Activated CD4-positive, alpha-beta T cell treated with anti-CD3 and anti-CD28 coated beads for 4 hours (primary cell): ENCODE results near the gene IWS1.
"Not testable (repeated sequence)": the region's sequence is repeated elsewhere in the genome, so short reads cannot be mapped to it uniquely, and the experiment has no call there.

ENCODE experiments used
- DNase-seq, 2 donors: peaks; one replicate each; pipeline ENCODE4 v3.0.0-alpha.2; 2020

The IWS1 gene

DNA sequence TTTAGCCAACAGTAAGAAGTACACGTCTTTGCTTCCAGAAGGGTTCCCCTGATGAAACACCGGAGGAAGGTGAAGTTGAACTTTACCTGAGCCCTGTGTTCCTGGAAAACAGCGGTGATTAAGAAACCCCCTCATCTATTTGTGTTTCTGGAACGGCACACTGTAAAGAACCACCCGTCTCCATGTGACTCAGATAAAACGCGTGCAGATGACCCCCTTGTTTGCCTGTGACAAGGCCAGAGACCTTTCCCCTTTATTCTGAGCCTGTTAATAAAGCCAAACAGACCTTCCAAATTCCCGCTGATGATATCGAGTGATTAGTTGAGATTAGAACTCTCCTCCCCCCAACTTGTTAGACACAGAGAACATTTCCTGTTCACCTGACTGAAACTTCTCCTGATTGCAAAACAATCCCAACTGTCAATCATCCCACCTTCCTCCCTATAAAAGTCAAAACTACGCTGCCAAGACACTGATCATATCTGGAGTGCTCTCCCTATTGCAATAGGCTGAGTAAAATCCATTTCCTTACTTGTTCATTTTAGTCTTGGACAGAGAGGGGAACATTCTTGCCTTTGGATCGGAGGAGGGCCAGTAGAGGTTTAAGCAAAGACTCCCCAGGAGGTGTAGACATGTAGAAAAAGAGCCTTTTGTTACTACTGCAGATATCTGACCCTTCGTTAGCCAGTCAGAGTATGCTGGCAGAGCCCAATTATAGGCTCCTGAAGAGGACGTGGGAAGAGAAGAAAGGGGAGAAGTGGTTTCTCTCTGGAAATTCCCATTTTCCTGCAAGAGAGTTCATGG is 914 bp upstream of the IWS1 start:
- no peak for DNase-seq

DNA sequence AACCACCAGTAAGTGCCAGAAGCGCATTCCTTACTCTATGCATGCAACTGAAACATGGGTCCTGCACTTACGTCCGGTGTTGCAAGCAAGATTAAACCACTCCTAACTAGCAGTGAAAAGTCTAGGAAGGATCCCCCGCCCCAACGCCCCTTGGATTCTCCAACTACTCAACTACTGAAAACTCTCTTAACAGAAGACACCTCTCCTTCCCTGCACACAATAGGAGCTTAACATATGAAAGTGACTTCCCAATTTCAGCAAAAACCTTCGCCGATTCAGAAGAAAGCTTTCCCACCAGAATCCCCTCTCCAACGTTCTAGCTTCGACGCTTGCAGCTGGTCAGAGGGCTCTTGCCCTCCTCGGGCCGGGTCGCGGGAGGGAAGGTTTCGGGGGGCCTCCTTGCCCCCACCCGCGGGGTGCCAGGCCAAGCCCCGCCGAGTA is 578 bp downstream of the IWS1 start:
- DNase-seq, result no peak

DNA sequence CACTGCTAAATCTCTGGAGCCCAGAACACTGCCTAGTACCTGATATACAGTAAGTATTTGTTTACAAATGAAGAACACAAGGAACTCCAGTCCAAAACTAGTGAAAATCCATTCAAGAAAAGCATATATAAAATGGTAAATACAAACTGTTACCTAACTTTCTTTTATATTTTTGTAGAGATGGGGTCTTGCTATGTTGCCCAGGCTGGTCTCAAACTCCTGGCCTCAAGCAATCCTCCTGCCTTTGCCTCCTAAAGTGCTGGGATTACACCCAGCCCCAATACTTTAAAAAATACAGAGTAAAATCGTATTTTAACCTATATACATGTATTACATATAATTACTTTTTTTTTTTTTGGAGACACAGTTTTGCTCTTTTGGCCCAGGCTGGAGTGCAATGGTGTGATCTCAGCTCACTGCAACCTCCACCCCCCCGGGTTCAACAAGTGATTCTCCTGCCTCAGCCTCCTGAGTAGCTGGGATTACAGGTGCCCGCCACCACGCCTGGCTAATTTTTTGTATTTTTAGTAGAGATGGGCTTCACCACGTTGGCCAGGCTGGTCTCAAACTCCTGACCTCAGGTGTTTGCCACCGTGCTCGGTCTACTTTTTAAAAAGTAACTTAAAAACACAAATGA is 2.0 kb downstream of the IWS1 start:
- not testable (repeated sequence) for DNase-seq

DNA sequence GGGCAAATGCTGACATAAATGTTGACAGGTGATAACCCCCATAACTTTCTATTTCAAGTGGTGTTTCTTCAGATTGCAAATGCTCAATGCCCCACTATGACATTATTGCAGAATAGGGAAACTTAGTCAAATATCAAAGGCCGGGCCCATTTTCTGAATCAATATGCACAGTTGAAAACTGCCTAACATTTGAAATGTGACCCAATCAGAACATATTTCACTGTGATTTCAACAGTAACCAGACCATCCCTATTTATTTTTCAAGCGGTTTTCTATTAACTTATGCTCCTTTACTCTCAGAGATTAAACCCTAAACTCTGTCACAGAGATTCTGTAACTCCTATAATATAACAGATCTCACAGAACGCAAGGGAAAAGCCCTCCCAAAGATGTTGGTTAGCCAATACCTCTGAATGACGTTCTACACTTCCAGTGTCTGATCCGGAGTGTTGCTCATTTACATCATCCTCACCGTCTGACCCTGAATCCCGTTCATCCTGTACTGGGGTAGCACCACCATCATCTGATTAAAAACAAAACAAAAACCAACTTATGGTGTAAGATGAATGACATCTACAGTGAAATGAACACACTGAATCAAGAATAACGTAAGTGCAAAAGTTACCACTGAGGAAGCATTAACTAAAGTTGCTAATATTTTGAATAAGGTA is 2.9 kb downstream of the IWS1 start:
- DNase-seq, result no peak

DNA sequence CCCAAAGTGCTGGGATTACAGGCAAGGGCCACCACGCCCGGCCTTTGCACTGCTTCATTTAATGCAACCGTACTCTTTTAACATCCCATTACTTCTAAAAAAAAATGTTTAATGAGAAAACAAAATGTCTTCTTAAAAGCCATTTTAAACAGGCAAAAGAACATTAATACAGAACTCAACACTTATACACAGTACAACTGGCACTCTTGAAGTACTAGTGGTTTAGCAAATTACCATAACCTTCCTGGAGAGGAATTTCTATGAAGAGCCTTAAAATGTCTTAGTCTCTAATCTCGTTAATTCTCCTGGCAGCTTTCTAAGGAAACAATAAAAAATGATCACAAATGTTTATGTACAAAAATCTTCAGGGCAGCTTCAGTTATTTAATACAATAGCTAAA is 5.9 kb downstream of the IWS1 start:
- DNase-seq, result no peak

DNA sequence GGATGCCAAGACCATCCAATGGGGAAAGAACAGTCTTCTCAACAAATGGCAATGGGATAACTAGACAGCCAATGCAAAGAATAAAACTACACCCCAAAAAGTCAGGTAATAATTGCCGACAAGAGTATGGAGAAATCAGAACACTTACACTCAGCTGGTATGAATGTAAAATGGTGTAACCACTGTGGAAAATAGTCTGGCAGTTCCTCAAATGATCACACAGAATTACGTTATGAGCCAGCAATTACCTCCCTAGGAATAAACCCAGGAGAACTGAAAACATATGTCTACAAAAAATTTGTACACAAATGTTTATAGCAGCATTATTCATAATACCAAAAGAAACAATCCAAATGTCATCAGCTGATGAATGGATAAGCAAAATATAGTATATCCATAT is 8.8 kb downstream of the IWS1 start:
- no peak for DNase-seq

DNA sequence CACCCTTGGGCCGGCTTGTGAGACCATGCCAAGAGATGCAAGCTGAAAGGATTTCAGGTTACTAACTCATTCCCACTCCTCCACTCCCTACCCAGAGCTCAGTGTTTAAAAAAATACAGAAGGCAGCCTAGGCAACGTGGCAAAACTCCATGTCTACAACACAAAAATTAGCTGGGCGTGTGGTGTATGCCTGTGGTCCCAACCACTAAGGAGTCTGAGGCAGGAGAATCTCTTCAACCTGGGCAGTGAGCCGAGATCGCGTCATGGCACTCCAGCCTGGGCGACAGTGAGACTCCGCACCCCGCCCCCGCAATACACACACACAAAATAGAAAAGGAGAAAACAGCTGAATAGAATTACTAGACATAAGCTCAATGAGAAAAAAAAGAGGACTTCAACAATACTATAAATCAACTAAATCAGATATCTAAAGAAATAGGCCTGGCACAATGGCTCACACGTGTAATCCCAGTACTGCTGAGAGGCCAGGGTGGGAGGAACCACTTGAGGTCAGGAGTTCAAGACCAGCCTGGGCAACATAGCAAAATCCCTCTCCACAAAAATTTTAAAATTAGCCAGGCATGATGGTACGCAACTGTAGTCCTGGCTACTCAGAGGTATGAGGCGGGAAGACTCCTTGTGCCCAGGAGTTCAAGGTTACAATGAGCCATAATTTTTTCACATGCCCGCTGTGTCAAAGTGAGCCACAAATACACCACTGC is 10.1 kb downstream of the IWS1 start:
- no peak for DNase-seq

DNA sequence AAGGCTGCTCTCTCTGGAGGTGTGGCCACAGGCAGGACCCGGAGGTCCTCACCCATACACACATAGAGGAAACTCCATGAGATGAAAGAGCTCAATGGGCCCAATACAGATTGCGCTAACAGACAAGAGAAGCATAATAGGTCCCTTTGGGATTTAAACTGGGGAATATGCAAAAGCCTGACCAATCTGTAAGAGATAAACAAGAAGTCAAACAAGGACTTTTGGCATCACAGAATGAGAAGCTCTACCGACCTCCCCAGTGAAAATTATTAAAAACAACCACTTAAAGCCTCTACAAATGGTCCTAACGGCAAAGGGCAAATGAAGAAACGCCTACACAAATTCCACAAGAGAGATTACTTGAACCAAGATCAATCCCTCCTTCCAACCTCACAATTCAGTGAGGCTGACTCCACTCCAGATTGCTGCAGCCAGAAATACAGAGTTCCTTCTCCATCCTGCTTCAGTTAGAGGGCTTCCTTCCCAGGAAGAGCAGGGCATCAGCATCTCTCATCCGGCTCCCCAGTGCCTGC is 10.8 kb downstream of the IWS1 start:
- DNase-seq, result no peak

DNA sequence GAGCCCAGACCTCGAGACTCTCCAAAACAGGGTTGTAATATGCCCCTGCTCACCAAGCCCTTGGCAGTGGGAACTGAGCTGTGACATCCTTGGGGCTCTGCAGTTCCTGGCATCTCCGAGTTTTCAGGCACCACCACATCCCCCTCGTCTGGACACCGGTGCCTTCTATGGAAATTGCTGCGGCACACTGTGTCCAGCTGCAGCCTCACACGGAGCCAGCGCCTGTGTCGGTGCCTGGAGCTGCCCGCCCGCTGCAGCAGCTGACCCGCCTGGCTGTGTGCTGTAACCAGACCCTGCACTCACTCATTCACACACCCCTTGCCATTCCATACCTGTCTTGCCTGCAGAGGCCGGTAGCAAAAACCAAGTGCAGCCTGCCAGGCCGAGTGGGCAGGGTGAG is 11.8 kb downstream of the IWS1 start:
- no peak for DNase-seq

DNA sequence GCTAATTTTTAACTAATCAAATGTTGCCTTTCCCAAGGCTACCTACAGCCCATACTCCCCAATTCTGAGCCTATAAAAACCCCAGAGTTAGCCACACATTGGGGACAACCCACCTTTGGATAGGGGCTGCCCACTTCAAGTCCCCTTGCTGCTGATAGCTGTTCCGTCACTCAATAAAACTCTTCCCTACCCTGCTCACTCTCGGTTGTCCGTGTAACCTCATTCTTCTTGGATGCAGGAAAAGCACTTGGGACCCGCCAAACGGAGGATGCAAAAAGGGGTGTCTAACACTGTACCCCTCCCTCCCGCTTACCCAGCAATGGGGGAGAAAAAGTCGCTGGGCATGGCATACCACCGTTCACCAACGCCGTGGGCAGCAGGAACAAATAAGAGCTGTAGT is 12.2 kb downstream of the IWS1 start:
- no peak for DNase-seq

DNA sequence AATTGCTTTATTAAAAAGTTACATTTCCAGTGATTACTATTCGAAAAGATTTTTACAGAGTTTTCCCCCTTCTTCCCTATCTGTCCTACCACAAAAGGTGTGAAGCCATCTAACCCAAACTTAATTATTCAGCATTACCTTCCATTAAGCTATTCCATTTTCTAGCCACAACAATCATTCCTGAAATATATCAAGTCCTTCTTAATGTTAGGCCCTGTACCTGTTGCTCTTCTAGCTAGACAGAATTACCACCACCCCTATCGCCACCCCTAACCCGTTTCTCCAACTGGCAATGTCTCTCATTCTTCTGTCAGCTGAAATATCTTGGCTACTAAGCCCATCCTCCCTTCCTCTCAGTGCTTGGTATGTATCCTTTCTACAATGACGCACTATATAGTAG is 13.9 kb downstream of the IWS1 start:
- no peak for DNase-seq

DNA sequence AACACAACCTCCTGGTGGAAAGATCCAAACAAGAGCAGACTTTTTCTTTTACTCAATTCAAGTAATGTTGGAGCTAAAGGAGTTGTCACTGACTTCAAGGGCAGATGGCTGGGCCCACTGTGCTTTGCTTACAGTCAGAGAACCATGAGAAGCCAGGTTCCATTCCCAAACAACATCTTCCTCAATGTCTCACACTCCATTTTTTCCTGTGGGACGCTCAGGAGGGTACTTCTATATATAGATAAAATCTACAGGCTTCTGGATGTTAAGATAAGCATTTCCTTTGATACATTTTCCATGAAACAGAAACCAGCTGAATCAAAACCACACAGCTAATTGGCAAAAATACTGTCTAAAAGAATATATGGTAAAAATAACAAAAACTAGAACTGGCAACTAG is 14.4 kb downstream of the IWS1 start:
- DNase-seq, result no peak

DNA sequence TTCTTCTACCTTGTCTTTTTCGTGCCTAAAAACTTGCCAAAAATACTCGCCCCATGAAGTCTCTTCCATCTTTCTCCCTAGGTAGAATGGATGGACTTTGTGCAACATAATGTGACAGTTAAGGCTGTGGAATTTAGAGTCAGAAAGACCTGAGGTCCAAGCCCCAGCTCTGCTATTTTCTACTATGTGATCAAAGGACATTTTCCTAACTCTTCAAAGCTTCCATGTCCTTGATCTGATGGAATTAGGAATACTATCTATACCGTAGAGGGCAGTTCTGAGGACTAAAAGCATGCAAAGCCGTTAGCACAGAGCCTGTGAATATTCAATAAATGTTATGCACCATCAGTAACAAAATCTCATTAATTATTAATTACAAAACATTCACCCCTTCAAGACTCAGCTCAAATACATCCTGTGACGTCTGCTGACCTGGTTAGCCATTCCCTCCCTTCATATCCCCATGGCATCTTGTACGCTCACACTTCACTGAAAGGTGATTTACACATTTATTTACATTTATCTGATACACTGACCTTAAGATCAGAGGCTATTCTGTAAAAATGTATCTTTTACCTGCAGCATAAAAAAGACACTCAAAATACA is 15.1 kb downstream of the IWS1 start:
- DNase-seq, result no peak

DNA sequence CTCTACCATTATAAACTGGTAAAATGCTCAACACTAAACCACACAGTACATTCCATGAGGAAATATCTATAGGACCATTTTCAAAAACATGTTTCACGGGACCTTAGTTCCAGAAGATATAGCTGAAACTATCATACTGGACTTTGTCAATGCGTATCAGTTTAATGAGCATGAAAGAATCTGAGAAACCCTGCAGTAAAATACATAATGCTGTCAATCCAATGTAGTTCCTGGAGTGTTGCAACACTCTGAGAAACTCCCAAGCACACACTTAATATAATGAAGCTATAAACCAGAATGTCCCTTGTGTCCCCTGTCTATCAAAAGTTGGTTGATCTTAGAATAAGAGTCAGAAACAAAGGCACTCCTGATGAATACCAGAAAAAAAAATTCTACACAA is 16.2 kb downstream of the IWS1 start:
- DNase-seq, result no peak

DNA sequence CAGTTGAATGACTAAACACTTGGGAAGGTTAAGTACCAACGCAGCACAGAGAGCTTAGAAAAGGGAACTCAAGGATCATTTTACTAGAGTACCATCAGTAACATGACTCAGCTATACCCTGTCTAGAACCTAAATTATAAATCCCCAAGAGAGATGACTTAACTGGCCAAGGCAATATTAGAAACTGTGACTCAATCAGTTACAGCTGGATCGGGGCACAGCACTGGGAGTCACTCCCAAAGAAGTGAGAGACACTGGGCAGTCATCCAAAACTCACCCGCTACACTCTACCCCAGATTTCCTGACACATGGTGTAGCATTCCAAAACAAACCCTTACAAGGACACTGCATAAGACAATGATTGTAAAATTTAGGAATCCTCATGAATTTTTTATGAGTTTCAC is 17.7 kb downstream of the IWS1 start:
- no peak for DNase-seq

DNA sequence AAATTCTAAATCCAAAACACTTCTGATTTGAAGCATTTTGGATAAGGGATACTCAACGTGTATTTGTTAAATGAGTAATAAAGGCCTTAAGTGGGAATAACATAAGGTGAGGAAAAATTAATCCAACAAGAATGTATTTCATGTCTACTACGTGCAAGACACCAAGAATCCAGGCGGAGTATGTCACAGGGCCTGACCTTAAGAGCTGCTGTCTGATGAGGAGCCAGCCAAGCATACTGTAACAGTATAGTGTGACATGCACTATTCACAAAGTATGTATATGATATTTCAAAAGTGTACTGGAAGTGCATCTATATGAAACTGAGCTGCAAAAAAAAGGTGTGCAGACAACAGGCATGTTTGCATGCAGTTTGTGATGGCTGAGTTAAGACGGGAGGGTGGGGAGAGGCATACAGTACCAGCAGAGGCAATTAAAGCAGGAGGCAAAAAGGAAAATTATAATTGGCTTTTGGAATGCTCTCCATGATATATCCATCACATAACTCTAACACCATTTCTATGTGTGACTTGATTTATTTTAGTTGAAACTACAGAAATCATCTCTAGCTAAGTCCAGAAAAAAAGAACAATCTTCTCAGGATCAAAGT is 18.2 kb downstream of the IWS1 start:
- DNase-seq, result no peak

DNA sequence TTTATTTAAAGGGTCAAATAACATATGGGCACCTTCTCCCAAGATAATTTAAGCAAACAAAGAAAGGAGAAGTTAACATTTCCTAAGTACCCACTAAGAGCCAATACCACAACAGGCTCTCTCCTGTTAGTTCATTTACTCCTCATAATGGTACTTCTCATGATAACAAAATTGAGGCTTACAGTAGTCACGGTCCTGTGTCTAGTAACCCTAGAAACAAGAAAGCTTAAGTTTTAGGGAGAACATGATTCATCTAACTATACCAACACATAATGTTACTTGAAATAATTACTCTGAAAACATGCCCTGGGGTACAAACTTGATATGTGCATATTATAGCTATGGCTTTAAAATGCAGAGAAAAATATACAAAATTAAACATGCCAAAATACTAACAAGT is 19.8 kb downstream of the IWS1 start:
- DNase-seq, result no peak

DNA sequence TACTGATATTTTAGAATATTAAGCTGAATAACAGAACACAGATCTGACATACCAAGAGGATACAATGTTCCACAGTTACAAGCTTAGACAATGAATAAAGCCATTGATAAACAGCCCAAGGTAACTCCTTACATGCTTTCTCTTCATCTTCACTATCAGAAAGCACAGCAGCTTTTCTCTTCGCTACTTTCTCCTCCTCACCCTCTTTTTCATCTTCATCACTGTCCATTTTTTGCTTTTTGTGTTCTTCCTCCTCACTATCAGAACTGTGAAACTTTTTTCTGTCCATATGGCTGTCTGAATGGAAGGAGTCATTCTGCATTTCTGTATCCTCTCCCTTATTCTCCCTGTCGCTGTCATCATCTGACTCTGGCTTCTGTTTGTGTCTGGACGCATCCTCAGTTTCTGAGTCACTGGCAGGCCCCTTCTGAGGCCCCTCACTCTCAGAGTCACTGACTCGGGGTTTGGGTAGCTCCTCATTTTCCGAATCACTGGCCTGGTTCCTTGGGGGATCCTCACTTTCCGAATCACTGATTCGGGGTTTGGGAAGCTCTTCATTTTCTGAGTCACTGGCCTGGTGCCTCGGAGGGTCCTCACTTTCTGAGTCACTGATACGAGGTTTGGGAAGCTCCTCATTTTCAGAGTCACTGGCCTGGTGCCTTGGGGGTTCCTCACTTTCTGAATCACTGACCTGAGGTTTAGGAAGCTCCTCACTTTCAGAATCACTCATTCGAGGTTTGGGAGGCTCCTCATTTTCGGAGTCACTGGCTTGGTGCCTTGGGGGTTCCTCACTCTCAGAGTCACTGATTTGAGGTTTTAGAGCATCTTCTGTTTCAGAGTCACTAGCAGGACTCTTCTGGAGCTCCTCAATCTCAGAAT is 21.5 kb downstream of the IWS1 start:
- DNase-seq, result no peak

DNA sequence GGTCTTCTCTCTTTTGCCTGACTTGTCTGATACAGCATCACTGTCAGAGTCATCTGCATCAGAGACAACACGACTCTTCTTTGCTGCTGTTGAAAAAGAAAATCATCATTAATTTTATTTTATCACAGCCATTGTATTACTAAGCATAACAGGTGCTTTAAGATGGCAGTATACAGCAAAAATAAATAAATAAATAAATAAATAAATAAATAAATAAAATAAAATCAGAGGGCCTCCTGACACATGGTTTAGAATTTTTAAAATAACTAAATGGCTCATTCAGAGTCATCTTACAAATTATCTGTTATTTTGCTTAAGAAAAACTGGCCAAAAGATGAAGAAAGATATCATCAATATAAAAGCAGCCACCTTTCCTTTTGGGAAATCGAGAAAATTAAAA is 22.8 kb downstream of the IWS1 start:
- no peak for DNase-seq

DNA sequence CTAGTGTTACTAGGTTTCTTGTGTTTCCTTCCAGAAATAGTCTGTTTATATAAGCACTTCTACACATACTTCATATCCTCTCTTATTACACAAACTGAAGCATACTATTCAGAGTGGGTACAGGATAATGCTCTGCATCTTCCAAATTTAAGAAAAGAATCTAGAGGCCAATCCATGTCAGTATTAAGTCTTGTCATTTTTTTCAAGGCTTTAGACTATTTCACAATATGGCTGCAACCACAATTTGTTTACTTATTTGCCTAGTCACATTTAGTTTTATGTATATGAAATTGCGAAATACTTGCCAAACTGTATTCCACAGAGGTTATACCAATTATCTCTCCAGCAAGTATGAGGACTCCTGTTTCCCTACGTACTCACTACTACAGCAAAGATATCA is 27.9 kb downstream of the IWS1 start:
- DNase-seq, result no peak

DNA sequence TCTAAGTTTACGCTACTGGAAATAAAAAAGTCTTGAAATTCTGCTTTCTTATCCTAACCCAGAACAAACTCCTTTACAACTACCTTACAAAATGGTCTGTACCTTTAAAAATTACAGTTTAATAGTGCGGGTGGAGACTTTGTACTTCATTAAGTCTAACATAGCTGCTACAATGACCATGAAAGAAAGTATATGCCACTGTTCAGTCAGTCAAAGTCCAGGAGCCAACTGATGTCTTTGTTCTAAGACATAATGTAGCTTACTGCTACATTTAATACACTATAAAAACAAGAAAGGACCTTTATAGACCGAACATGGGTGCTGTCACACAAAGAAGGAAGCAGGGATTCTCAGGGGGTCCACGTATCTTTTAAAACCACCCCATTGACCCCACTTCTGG is 36.0 kb downstream of the IWS1 start:
- DNase-seq, result no peak
